ENCODE results near the gene QSOX2.

QSOX2 gene, protein sequence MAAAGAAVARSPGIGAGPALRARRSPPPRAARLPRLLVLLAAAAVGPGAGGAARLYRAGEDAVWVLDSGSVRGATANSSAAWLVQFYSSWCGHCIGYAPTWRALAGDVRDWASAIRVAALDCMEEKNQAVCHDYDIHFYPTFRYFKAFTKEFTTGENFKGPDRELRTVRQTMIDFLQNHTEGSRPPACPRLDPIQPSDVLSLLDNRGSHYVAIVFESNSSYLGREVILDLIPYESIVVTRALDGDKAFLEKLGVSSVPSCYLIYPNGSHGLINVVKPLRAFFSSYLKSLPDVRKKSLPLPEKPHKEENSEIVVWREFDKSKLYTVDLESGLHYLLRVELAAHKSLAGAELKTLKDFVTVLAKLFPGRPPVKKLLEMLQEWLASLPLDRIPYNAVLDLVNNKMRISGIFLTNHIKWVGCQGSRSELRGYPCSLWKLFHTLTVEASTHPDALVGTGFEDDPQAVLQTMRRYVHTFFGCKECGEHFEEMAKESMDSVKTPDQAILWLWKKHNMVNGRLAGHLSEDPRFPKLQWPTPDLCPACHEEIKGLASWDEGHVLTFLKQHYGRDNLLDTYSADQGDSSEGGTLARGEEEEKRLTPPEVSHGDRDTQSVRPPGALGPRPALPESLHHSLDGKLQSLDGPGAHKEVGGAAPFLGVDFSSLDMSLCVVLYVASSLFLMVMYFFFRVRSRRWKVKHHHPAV

DNA sequence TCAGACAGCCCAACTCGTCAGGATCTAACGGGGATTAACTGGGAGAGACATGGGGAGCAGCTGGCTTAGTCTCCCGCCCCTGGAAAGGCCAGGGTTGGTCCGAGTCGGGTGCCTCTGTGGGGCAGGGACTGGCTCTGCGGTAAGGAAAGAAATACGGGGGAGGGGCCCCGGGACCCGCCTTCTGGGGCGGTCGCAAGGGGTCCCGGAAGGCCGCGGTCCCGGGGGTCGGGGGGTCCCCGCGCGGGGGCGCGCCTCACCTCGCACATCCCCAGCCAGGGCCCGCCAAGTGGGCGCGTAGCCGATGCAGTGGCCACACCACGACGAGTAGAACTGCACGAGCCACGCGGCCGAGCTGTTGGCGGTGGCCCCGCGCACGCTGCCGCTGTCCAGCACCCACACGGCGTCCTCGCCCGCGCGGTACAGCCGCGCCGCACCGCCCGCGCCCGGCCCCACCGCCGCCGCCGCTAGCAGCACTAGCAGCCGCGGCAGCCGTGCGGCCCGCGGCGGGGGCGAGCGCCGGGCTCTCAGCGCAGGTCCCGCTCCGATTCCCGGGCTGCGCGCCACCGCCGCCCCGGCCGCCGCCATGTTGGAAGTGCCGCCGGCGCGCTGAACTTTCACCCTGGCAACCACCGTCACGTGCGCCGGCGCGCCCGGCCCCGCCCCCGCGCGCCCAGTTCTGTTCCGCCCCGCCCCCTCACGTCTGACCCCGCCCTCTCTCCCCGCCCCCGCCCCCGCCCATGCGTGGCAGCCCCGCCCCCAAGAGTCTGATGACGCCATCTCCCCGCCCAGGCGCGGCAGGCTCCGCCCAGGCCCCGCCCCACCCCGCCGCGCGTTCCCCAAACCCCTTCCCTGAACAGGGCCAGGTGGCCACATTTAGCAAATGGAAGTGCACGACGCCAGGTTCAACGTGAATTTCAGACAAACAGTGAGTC, at the start of gene QSOX2:
QSOX2 (minus strand) TSS at position 594 of the 932 bp plus-strand sequence; CDS start at position 585, 9 bp downstream.
- peak; percentile 89 for DNase-seq
- Mint-ChIP-seq H3K9me3 (no peaks in the 10 kb centered on the region), H3K27ac (peak within 1 kb of the TSS; percentile 95), H3K4me3 (peak within 1 kb of the TSS; percentile 89), H3K36me3 (ENCODE audit: low read depth) (peaks cover 41% of the 10 kb centered on the region), H3K27me3 (no peaks in the 10 kb centered on the region), H3K4me1 (ENCODE audit: low read depth) (peaks cover 46% of the 10 kb centered on the region)

DNA sequence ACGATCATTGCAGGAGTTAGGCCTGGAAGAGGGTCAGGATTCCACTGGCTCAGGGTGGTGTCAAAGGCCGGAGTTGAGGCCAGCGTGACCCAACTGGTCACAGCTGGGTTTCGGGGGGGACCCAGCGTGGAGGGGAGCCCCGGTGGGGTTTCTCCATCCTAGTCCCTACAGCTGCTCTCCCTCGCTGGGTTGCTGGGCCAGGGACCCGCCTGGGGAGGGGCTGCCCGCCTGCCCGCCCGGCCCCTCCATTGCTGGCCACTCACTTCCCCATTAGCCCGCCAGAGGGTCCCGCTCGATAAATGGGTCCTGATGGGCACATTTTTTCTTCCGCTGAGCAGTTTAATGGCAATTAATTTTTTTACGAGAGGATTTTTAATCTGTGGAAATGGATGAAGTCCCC, 49.4 kb upstream of the QSOX2 start:
- Mint-ChIP-seq H3K9me3 (no peaks in the 10 kb centered on the region), H3K36me3 (ENCODE audit: low read depth) (no peaks in the 10 kb centered on the region), H3K27me3 (no peaks in the 10 kb centered on the region), H3K27ac (no peak overlapping the region), H3K4me3 (no peak overlapping the region), H3K4me1 (ENCODE audit: low read depth) (no peaks in the 10 kb centered on the region)
- no peak for DNase-seq

GRCh38 chr9:136294437-136294836, 48.8 kb upstream of the QSOX2 start:
- Mint-ChIP-seq H3K9me3 (no peaks in the 10 kb centered on the region), H3K27me3 (no peaks in the 10 kb centered on the region), H3K27ac (no peak overlapping the region), H3K4me1 (ENCODE audit: low read depth) (no peaks in the 10 kb centered on the region), H3K36me3 (ENCODE audit: low read depth) (no peaks in the 10 kb centered on the region), H3K4me3 (no peak overlapping the region)
- no peak for DNase-seq

- Mint-ChIP-seq H3K27ac (no peak overlapping the region), H3K4me3 (no peak overlapping the region), H3K27me3 (no peaks in the 10 kb centered on the region), H3K9me3 (no peaks in the 10 kb centered on the region), H3K36me3 (ENCODE audit: low read depth) (no peaks in the 10 kb centered on the region), H3K4me1 (ENCODE audit: low read depth) (no peaks in the 10 kb centered on the region)
- no peak for DNase-seq
These were observed 48.0 kb upstream of the QSOX2 start for GRCh38 chr9:136293476-136294077.

GRCh38 chr9:136292591-136293448, 47.2 kb upstream of the QSOX2 start:
- H3K36me3 Mint-ChIP-seq (ENCODE audit: low read depth) = no peaks in the 10 kb centered on the region
- H3K4me1 Mint-ChIP-seq (ENCODE audit: low read depth) = no peaks in the 10 kb centered on the region
- H3K27ac Mint-ChIP-seq = no peak overlapping the region
- H3K27me3 Mint-ChIP-seq = no peaks in the 10 kb centered on the region
- H3K9me3 Mint-ChIP-seq = no peaks in the 10 kb centered on the region
- no peak for DNase-seq
- H3K4me3 Mint-ChIP-seq = no peak overlapping the region

DNA sequence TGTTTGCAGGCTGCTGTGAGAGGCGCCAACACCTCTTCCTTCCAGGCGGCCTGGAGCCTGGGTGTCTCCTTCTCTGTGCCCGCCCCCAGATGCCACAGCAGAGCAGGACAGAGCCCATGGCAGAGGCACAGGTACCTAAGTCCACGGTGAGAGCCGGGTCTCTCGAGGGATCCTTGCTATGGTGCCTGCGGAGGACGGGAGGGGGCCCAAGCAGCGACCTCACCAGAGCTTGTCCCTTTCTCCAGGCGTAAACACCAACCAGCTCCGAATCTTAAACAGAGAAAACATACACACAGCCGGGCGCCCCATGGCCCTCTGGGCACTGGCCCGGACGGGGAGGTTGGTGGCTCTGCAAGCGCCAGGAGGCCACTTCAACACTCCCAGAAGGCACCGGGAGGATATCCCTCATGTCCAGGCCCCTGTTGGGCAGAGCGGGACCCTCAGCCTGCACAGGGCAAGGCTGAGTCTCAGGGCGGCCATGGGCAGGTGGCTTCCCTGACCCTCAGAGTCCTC, 46.5 kb upstream of the QSOX2 start:
- no peak for DNase-seq
- H3K4me3 Mint-ChIP-seq = no peak overlapping the region
- H3K27me3 Mint-ChIP-seq = no peaks in the 10 kb centered on the region
- H3K27ac Mint-ChIP-seq = no peak overlapping the region
- H3K4me1 Mint-ChIP-seq (ENCODE audit: low read depth) = no peaks in the 10 kb centered on the region
- no peaks in the 10 kb centered on the region for H3K36me3 Mint-ChIP-seq (ENCODE audit: low read depth)
- H3K9me3 Mint-ChIP-seq = no peaks in the 10 kb centered on the region

DNA sequence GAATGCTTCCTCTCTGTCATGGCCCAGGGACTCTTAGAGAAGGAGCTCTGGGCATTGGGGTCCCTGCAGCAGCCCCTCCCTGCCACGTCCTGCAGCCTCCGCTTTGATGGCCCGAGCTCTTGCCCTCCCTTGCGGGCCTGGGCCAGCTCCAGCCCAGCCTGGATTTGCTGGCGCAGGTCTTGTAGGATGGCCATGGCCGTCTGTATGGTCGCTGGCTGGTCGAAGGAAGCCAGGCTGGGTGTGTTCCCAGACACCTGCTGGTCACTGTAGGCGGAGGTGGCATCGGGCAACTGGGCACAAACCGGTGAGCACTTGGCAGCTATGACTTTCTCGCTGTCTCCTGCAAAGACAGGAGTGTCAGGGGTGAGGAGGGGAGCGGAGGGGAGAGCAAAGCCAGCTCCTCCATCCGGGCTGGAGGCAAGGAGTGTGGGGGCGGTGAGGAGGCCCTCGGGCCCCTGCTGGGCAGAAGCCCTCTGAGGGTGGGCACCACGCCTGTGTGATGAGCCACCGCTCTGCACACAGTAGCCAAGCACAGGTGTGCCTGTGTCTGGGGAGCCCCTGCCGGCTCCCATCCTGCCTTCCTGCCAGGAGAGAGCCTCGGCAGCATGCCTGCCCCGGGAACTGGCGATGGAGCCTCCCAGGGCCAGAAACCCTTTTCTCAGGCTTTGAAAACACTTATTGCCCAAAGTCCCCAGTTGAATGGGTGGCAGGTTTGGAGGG, 45.9 kb upstream of the QSOX2 start:
- no peak overlapping the region for H3K27ac Mint-ChIP-seq
- H3K36me3 Mint-ChIP-seq (ENCODE audit: low read depth) = no peaks in the 10 kb centered on the region
- H3K27me3 Mint-ChIP-seq = peaks cover 2% of the 10 kb centered on the region
- DNase-seq = no peak
- no peaks in the 10 kb centered on the region for H3K4me1 Mint-ChIP-seq (ENCODE audit: low read depth)
- H3K9me3 Mint-ChIP-seq = no peaks in the 10 kb centered on the region
- H3K4me3 Mint-ChIP-seq = no peak overlapping the region

DNA sequence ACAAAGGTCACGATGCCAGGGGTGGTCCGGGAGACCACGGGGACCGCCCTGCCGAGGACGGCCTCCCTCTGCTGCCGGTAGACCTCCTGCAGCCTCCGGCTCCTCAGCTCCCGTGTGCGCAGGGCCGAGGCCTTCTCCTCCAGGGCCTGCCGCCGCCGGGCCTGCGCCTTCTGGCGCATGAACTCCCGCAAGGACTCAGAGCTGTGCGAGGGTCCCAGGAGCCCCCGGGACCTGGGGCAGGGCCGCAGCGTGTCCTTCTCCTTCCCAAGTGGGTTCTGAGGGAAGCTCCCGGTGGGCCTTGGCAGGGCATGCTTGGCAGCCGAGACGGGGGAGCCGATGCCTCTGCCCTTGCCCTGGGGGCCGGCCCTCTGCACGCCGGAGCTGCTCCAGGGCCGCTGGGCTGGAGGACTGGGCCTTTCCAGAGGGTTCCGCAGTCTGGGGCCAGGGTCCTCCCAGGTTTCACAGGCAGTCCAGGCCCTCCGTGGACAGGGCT, 44.9 kb upstream of the QSOX2 start:
- H3K27ac Mint-ChIP-seq = no peak overlapping the region
- no peaks in the 10 kb centered on the region for H3K9me3 Mint-ChIP-seq
- DNase-seq = no peak
- no peaks in the 10 kb centered on the region for H3K4me1 Mint-ChIP-seq (ENCODE audit: low read depth)
- no peaks in the 10 kb centered on the region for H3K36me3 Mint-ChIP-seq (ENCODE audit: low read depth)
- H3K4me3 Mint-ChIP-seq = no peak overlapping the region
- peaks cover 2% of the 10 kb centered on the region for H3K27me3 Mint-ChIP-seq

- Mint-ChIP-seq H3K4me1 (ENCODE audit: low read depth) (no peaks in the 10 kb centered on the region), H3K9me3 (no peaks in the 10 kb centered on the region), H3K27ac (no peak overlapping the region), H3K4me3 (no peak overlapping the region), H3K36me3 (ENCODE audit: low read depth) (no peaks in the 10 kb centered on the region), H3K27me3 (peaks cover 2% of the 10 kb centered on the region)
- DNase-seq = no peak
These were observed 44.3 kb upstream of the QSOX2 start for GRCh38 chr9:136289651-136290507.

DNA sequence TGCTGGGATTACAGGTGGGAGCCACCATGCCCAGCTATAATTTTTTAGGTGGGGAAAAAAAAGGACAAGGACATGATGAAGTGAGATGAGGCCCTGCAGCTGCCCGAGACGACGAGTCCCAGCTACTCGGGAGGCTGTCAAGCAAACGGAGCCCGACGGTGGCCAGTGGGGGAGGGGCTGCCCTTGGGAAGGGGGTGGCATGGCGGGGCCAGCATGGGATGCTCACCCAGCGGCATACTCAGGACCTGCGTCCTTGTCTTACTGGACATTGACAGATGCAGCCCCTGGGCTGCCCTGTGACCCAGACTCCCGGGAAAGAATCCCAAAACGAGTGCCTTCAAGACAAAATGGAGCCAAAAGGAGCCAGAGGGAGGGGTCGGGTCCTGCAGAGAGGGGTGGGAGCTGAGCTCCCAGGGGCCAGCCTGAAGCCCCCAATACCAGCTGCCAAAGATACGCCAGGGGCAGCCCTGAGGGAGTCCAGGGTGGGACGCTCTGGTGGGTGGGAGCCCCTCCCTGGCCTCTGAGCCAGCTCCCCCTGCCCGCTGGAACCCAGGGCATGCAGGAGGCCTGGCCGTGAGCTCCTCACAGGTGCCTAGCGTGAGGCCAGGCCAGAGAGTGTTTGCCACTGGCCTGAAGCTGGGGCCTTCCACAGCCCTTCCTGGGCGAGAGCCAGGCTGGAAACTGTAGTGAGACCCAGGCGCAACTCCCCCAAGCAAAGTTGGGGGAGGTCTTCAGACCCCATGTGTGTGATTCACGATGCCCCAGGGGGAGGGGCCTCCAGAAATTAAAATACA, 42.5 kb upstream of the QSOX2 start:
- no peak overlapping the region for H3K4me3 Mint-ChIP-seq
- peaks cover 4% of the 10 kb centered on the region for H3K4me1 Mint-ChIP-seq (ENCODE audit: low read depth)
- H3K27ac Mint-ChIP-seq = no peak overlapping the region
- no peaks in the 10 kb centered on the region for H3K36me3 Mint-ChIP-seq (ENCODE audit: low read depth)
- H3K9me3 Mint-ChIP-seq = no peaks in the 10 kb centered on the region
- no peak for DNase-seq
- peaks cover 8% of the 10 kb centered on the region for H3K27me3 Mint-ChIP-seq

DNA sequence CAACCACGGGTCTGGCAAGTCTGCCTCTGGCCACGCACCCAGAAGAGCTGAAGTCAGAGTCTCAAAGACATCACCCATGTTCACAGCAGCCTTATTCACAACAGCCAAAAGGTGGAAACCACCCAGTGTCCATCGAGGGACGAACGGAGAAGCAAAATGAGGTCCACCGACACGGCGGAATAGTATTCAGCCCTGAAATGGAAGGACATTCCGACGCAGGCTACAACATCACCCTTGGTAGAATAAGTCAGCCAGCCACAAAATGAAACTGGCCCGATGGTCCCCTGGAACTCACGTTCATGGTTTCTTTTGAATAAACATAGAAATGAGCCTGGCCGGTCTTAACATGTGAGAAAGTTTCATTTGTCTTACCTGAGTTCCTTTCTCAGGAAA, 41.4 kb upstream of the QSOX2 start:
- H3K27me3 Mint-ChIP-seq = peaks cover 8% of the 10 kb centered on the region
- H3K4me1 Mint-ChIP-seq (ENCODE audit: low read depth) = peaks cover 4% of the 10 kb centered on the region
- no peaks in the 10 kb centered on the region for H3K9me3 Mint-ChIP-seq
- H3K36me3 Mint-ChIP-seq (ENCODE audit: low read depth) = no peaks in the 10 kb centered on the region
- H3K4me3 Mint-ChIP-seq = no peak overlapping the region
- H3K27ac Mint-ChIP-seq = no peak overlapping the region
- DNase-seq = no peak
